GM12865 (cell line): ENCODE results near the gene CAMKMT.

ENCODE experiments used
- DNase-seq: peaks from one replicate; pipeline ENCODE4 v3.0.0; 2010; ENCODE audit warnings: low read depth
- H3K4me3 ChIP-seq: 2 replicates; pipeline ENCODE4 v1.5.1; 2011; ENCODE audit warnings: mild to moderate bottlenecking, low read depth, low read length, control low read depth
- CTCF ChIP-seq: IDR thresholded peaks from 2 replicates; pipeline ENCODE4 v1.5.1; 2011; ENCODE audit warnings: low read length, control low read depth, low read depth, inconsistent platforms; ENCODE audit not compliant: insufficient read depth; ENCODE audit errors: missing control alignments

The CAMKMT gene

GRCh38 chr2:44620189-44620990, 258.6 kb downstream of the CAMKMT start:
- no peak for TF ChIP-seq CTCF
- H3K4me3 ChIP-seq = no peak overlapping the region
- no peak for DNase-seq

- H3K4me3 ChIP-seq = no peak overlapping the region
Observed at GRCh38 chr2:44623622-44624351, 262.0 kb downstream of the CAMKMT start.

GRCh38 chr2:44628297-44628696, 266.6 kb downstream of the CAMKMT start:
- no peak for DNase-seq
- H3K4me3 ChIP-seq = no peak overlapping the region
- no peak for TF ChIP-seq CTCF

More at GRCh38 chr2:44623622-44624351, 262.0 kb downstream of the CAMKMT start:
- DNase-seq = no peak
- no peak for TF ChIP-seq CTCF

DNA sequence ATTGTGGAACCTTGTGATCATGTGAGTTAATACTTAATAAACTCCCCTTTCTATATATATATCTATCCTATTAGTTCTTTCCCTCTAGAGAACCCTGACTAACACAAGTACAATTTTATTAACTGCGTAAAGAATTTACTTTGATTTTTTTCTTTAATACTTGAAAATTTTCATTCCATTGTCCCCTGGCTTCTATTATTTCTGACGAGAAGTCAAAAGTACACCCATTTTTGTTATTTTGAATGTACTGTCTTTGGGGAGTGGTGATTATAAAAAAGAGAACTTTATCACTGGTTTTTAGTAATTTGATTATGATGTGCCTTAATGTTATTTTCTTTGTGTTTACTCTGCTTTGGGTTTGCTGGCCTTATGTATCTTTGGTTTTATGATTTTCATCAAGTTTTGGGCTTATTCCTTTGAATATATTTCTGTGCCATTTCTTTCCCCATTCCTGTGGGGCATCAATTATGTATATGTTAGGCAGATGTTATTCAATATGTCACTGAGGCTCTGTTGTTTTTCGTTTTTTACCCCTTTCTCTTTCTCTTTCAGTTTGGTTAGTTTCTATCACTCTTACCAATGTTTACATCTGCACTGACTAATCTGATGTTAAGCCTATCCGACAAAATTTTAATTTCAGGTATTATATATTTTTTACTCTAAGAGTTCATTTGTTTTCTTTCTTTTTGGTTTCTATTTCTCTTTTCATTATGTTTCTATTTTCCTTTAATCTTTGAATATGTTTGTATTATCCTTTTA, 271.4 kb downstream of the CAMKMT start:
- no peak for TF ChIP-seq CTCF
- H3K4me3 ChIP-seq = no peak overlapping the region
- no peak for DNase-seq

GRCh38 chr2:44635725-44636124, 274.0 kb downstream of the CAMKMT start:
- no peak for DNase-seq
- TF ChIP-seq CTCF = no peak
- no peak overlapping the region for H3K4me3 ChIP-seq

DNA sequence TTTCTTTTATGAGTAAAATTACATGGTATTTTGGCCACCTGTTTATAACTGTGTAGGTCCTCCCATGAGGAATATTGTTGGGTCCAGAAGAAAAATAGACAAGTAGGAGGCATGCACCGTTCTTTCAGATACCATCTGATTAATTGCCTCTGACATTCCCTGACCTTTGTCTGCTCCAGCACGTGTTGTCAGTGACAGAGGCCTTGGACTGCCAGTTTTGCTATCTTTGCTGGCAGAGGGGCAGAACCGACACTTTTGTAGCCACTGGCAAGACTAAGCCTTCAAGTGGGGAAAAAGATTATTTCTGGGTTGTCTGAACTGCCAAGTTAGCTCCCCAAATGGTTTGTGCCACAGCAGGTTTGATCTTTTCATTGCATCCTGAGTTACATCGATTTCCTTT, 276.9 kb downstream of the CAMKMT start:
- no peak for TF ChIP-seq CTCF
- H3K4me3 ChIP-seq = no peak overlapping the region
- no peak for DNase-seq
